Stimulated activated CD4-positive, alpha-beta T cell treated with anti-CD3 and anti-CD28 coated beads, TNF-alpha, amount 100 ng/mL, for 24 hours (primary cell): ENCODE measurements around the gene FAM81A.
A peak's percentile ranks its signal among the peaks of the same experiment; 100 is the strongest.
"Not testable (repeated sequence)": the region's sequence is repeated elsewhere in the genome, so short reads cannot be mapped to it uniquely, and the experiment has no call there.

ENCODE experiments used
- DNase-seq, 3 experiments: peaks; one replicate each; pipeline ENCODE4 v3.0.0-alpha.2; 2020; ENCODE audit warnings: low read depth in 3 of 3

Gene FAM81A

GRCh38 chr15:59489485-59489884, 51.5 kb downstream of the FAM81A start:
- not testable (repeated sequence) for DNase-seq

GRCh38 chr15:59491062-59491461, 53.1 kb downstream of the FAM81A start:
- DNase-seq = no peak

- peak; percentile 11 to 31 (median 22) for DNase-seq
Measured at GRCh38 chr15:59492389-59493377, 54.7 kb downstream of the FAM81A start.

- DNase-seq = no peak
Measured at GRCh38 chr15:59501597-59501996, 63.6 kb downstream of the FAM81A start.

GRCh38 chr15:59515190-59515589, 77.2 kb downstream of the FAM81A start:
- no peak for DNase-seq

GRCh38 chr15:59516655-59517461, 78.9 kb downstream of the FAM81A start:
- no peak for DNase-seq

GRCh38 chr15:59519329-59519728, 81.3 kb downstream of the FAM81A start:
- no peak for DNase-seq

GRCh38 chr15:59521443-59521842, 83.5 kb downstream of the FAM81A start:
- no peak for DNase-seq

GRCh38 chr15:59522988-59523461, 85.0 kb downstream of the FAM81A start:
- no peak for DNase-seq

GRCh38 chr15:59523702-59524101, 85.7 kb downstream of the FAM81A start:
- DNase-seq = no peak

- DNase-seq = no peak
Measured at GRCh38 chr15:59524331-59524731, 86.3 kb downstream of the FAM81A start.

GRCh38 chr15:59526466-59526865, 88.5 kb downstream of the FAM81A start:
- not testable (repeated sequence) for DNase-seq

- no peak for DNase-seq
Measured at GRCh38 chr15:59528429-59528828, 90.4 kb downstream of the FAM81A start.

- DNase-seq = peak; percentile 29 to 54 (median 54)
Measured at GRCh38 chr15:59528961-59529402, 91.0 kb downstream of the FAM81A start.

- DNase-seq = no peak
Measured at GRCh38 chr15:59531066-59531675, 93.2 kb downstream of the FAM81A start.

- peak in 2 of 3 experiments; percentile 5 to 11 for DNase-seq
Measured at GRCh38 chr15:59532770-59533379, 94.9 kb downstream of the FAM81A start.

- no peak for DNase-seq
Measured at GRCh38 chr15:59536553-59536952, 98.6 kb downstream of the FAM81A start.

GRCh38 chr15:59537403-59537802, 99.4 kb downstream of the FAM81A start:
- no peak for DNase-seq

- DNase-seq = no peak
Measured at GRCh38 chr15:59538494-59538893, 100.5 kb downstream of the FAM81A start.

GRCh38 chr15:59539799-59540198, 101.8 kb downstream of the FAM81A start:
- DNase-seq = no peak

- DNase-seq = no peak
Measured at GRCh38 chr15:59540654-59541053, 102.7 kb downstream of the FAM81A start.
